Glutamatergic neuron (in vitro differentiated cells): Measurements from ENCODE around the gene IP6K1. TPM values are rescaled to one million over a fixed set of nuclear protein-coding genes. Genes with fewer than 3 reads are reported as not detected.

Experiments used
- DNase-seq: peaks from one replicate; pipeline ENCODE4 v3.0.0; 2022
- H3K27ac Mint-ChIP-seq: one replicate; pipeline ENCODE4 v1.8.0; 2020; ENCODE audit warnings: mild to moderate bottlenecking, mixed read lengths, inconsistent platforms; ENCODE audit not compliant: unreplicated experiment
- H3K27me3 Mint-ChIP-seq: one replicate; pipeline ENCODE4 v1.8.0; 2020; ENCODE audit warnings: mild to moderate bottlenecking, moderate library complexity, mixed read lengths, inconsistent platforms; ENCODE audit not compliant: unreplicated experiment
- H3K36me3 Mint-ChIP-seq: one replicate; pipeline ENCODE4 v1.8.0; 2020; ENCODE audit warnings: mild to moderate bottlenecking, mixed read lengths, inconsistent platforms; ENCODE audit not compliant: unreplicated experiment
- H3K4me1 Mint-ChIP-seq: one replicate; pipeline ENCODE4 v1.8.0; 2020; ENCODE audit warnings: mild to moderate bottlenecking, low read depth, mixed read lengths, inconsistent platforms; ENCODE audit not compliant: unreplicated experiment
- H3K4me3 Mint-ChIP-seq: one replicate; pipeline ENCODE4 v1.8.0; 2020; ENCODE audit warnings: mild to moderate bottlenecking, mixed read lengths, inconsistent platforms; ENCODE audit not compliant: unreplicated experiment
- H3K9me3 Mint-ChIP-seq: one replicate; pipeline ENCODE4 v1.8.0; 2020; ENCODE audit warnings: mild to moderate bottlenecking, moderate library complexity, mixed read lengths, inconsistent platforms; ENCODE audit not compliant: unreplicated experiment
- total RNA-seq: library from RNA; stranded (reverse); fragmentation: NEBNext Ultra II Directional; extraction: Animal tissue kit (Norgen Biotek cat#: 25700); gene quantifications from one replicate; pipeline ENCODE4 v1.2.1, GENCODE V29; 2021; ENCODE audit not compliant: unreplicated experiment
- TF ChIP-seq, protein P1 (sequence below): fragments of 200-600 bp; sonication (generic); IDR thresholded peaks from one replicate; pipeline ENCODE4 v1.5.0; 2021; ENCODE audit not compliant: partially characterized antibody, unreplicated experiment

The IP6K1 gene
- total RNA-seq, 1 donor from 2014 or later = 44.6 TPM

DNA sequence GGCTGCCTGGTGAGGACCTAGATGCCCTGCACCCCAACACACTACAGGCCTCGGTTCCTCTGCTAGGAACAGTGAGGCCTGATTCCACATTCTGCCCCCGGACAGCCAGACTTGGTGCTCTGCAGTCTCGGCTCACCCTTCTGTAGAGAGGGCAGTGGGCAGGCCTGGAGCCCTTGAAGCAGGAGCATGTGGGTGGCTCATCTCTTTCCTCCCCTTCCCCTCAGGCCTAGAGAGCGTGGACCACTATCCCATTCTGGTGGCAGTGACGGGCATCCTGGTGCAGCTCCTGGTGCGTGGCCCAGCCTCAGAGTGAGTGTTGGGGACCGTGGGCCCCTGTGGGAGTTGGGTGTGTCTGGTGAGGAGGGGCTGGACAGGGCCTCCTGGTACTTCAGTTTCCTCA is 70.2 kb downstream of the IP6K1 start:
- Mint-ChIP-seq H3K4me1 (peaks cover 9% of the 10 kb centered on the region), H3K27me3 (peaks cover 24% of the 10 kb centered on the region), H3K4me3 (no peak overlapping the region), H3K9me3 (peaks cover 16% of the 10 kb centered on the region), H3K36me3 (no peaks in the 10 kb centered on the region), H3K27ac (no peak overlapping the region)
- no peak for DNase-seq
- TF ChIP-seq, protein P1, sequence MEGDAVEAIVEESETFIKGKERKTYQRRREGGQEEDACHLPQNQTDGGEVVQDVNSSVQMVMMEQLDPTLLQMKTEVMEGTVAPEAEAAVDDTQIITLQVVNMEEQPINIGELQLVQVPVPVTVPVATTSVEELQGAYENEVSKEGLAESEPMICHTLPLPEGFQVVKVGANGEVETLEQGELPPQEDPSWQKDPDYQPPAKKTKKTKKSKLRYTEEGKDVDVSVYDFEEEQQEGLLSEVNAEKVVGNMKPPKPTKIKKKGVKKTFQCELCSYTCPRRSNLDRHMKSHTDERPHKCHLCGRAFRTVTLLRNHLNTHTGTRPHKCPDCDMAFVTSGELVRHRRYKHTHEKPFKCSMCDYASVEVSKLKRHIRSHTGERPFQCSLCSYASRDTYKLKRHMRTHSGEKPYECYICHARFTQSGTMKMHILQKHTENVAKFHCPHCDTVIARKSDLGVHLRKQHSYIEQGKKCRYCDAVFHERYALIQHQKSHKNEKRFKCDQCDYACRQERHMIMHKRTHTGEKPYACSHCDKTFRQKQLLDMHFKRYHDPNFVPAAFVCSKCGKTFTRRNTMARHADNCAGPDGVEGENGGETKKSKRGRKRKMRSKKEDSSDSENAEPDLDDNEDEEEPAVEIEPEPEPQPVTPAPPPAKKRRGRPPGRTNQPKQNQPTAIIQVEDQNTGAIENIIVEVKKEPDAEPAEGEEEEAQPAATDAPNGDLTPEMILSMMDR = no peak

DNA sequence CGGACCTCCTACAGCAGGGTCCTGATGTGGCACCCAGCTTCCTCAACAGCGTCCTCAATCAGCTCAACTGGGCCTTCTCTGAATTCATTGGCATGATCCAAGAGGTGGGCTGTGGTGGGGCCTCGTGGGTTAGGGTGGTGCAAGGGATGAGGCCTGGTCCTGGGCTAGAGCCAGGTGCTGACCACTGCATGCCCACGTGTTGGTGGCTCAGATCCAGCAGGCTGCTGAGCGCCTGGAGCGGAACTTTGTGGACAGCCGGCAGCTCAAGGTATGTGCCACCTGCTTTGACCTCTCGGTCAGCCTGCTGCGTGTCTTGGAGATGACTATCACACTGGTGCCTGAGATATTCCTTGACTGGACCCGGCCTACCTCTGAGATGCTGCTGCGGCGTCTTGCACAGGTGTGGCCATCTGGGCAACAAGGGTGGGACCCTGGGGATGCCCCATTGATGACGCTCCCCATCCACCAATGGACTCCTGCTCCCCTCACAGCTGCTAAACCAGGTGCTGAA is 70.7 kb downstream of the IP6K1 start:
- H3K9me3 Mint-ChIP-seq = peaks cover 11% of the 10 kb centered on the region
- H3K36me3 Mint-ChIP-seq = no peaks in the 10 kb centered on the region
- H3K4me3 Mint-ChIP-seq = no peak overlapping the region
- peaks cover 9% of the 10 kb centered on the region for H3K4me1 Mint-ChIP-seq
- DNase-seq = no peak
- no peak overlapping the region for H3K27ac Mint-ChIP-seq
- H3K27me3 Mint-ChIP-seq = peaks cover 20% of the 10 kb centered on the region
- TF ChIP-seq, protein P1 = no peak

DNA sequence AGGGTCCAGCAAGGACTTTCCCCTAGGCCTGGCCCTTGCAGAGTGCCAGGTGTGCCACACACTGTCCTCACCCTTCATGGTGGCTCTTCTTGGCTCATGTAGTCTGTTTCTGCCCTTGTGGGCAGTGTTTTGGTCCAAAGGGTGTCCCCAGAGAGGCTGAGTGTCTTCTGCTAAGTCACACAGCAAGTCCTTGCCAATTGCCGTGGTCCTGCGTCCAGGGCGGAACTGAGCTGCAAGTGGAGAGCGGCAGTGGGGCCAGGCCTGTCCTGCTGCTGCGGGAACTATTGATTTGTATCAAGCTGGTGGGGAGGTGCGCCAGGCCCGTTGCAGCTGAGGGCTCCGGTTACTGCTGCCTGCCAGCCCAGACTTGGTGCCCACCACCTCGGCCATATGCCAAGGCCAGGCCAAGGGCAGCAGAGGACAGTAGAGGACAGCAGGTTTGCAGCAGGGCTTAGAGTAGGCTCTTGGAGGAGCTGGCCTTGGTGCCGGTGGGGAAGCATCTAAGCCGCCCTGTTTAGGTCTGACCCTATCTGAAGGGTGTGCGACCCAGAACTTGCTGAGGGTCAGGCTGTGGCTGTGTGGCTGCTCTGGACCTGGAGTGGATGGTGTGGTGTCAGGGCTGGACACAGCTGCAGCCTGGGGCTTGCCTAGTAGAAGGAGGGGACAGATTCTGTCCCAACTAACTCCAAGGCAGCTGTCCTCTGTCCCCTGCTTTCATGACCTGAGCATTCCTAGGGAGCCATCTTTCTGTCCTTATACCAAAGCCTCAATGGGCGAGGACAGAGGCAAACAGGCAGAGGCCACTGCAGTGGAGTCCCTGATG is 71.4 kb downstream of the IP6K1 start:
- H3K4me1 Mint-ChIP-seq = peaks cover 8% of the 10 kb centered on the region
- peaks cover 8% of the 10 kb centered on the region for H3K9me3 Mint-ChIP-seq
- no peak overlapping the region for H3K27ac Mint-ChIP-seq
- H3K27me3 Mint-ChIP-seq = peaks cover 14% of the 10 kb centered on the region
- TF ChIP-seq, protein P1 = no peak
- H3K36me3 Mint-ChIP-seq = no peaks in the 10 kb centered on the region
- no peak overlapping the region for H3K4me3 Mint-ChIP-seq
- no peak for DNase-seq

DNA sequence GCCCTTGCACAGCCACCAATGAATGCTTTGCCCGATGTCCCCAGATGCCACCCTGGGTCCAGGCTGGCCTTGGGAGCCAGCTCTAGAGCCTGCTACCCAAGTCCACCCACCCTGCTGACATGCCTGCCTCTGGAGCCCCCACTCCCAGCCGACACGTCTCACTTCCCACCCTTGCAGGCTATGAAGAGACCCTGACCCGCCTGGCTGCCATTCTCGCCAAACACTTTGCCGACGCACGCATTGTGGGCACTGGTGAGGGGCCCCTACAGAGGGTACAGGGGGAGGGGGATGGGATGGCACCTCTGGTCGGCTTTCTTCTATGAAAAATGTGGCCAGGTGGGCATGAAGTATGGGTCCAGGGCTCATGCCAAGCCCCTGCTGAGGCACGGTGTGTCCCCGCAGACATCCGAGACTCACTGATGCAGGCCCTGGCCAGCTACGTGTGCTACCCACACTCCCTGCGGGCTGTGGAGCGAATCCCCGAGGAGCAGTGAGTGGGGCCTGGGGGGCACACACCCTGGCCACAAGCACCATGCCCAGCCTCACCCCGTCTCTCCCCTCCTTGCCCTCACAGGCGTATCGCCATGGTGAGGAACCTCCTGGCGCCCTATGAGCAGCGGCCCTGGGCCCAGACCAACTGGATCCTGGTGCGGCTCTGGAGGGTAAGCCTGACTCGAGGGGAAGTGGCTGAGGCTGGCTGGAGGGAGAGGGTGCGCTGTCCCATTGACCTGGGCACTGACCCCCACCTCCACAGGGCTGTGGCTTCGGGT is 72.8 kb downstream of the IP6K1 start:
- peaks cover 3% of the 10 kb centered on the region for H3K4me1 Mint-ChIP-seq
- DNase-seq = no peak
- TF ChIP-seq, protein P1 = no peak
- peaks cover 6% of the 10 kb centered on the region for H3K27me3 Mint-ChIP-seq
- H3K36me3 Mint-ChIP-seq = no peaks in the 10 kb centered on the region
- peaks cover 4% of the 10 kb centered on the region for H3K9me3 Mint-ChIP-seq
- H3K27ac Mint-ChIP-seq = no peak overlapping the region
- H3K4me3 Mint-ChIP-seq = no peak overlapping the region
